Retinal pigment epithelial cell (primary cell): ENCODE measurements around the gene SATL1.

ENCODE experiments used
- DNase-seq: peaks from one replicate; pipeline ENCODE4 v3.0.0-alpha.2; 2010; ENCODE audit warnings: low read depth
- H3K4me3 ChIP-seq: 2 replicates; pipeline ENCODE4 v1.5.1; 2011; ENCODE audit warnings: mild to moderate bottlenecking, low read length, control low read depth, moderate library complexity
- TF ChIP-seq, protein P1 (sequence below): conservative IDR thresholded peaks from 2 replicates; pipeline ENCODE4 v1.5.1; 2011; ENCODE audit warnings: low read depth, low read length, control low read depth, inconsistent platforms

The SATL1 gene

DNA sequence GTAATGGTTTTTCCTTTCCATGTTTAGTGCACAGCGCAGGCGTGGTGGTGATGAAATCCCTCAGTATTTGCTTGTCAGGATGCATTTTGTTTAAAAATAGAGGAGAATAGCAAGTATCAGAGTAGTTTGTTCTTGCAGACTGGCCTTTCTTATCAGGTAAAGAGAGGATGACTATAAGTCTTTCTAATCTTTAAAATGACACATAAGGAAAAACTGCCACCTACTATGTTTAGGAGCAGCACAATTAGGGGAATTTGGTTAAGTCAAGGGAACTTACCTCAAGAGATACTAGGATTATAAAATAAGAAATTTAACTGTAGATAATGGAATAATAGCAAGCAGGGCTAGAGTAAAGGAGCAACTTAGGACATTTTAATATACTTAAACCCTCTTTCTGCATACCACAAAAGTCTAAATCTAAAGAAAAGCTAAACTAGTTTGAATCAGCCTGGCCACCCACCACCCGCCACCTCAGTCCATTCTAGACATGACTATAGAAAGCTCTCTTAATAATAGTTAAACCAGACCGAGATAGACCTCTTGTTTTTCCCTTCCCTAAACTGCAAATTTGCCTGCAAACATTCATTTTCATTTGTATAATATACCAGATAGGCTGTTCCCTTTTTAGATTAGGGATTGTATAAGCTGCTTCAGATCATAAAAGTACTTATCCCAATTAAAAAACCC, 177.9 kb downstream of the SATL1 start:
- no peak overlapping the region for H3K4me3 ChIP-seq
- TF ChIP-seq, protein P1, sequence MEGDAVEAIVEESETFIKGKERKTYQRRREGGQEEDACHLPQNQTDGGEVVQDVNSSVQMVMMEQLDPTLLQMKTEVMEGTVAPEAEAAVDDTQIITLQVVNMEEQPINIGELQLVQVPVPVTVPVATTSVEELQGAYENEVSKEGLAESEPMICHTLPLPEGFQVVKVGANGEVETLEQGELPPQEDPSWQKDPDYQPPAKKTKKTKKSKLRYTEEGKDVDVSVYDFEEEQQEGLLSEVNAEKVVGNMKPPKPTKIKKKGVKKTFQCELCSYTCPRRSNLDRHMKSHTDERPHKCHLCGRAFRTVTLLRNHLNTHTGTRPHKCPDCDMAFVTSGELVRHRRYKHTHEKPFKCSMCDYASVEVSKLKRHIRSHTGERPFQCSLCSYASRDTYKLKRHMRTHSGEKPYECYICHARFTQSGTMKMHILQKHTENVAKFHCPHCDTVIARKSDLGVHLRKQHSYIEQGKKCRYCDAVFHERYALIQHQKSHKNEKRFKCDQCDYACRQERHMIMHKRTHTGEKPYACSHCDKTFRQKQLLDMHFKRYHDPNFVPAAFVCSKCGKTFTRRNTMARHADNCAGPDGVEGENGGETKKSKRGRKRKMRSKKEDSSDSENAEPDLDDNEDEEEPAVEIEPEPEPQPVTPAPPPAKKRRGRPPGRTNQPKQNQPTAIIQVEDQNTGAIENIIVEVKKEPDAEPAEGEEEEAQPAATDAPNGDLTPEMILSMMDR: no peak
- no peak for DNase-seq

DNA sequence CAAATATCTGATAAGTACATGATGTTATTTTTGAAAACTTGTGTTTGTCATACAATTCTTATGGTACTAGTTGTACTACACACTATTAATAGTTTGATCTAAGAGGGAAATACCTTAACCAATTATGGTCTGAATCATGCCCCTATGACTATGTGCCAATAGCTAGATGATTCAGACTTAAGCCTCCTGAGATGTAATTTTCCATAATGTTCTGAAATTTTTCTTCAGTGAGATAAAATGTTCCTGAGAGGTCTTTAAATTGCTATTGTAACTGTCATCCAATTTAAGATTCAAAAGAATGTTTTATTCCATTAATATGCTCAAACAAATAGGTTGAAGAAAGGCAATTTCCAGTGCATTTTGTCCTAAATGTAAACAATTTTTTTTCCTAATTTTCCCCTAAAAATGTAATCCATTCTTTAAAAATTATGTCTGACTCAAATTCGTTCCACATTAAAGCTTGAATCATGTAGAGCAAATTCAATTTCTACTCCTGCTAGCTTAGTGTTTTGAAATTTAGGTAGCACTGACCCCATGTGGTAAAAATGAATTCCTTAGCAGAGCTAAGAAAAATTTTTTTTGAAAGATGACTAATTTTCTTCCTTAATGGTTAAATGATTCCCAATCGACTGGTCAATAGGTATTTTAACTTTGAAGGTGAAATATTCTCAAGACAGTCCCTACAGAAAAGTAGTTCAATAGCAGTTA, 190.8 kb downstream of the SATL1 start:
- H3K4me3 ChIP-seq: no peak overlapping the region
- DNase-seq: peak; percentile 75
- TF ChIP-seq, protein P1: peak; percentile 36

DNA sequence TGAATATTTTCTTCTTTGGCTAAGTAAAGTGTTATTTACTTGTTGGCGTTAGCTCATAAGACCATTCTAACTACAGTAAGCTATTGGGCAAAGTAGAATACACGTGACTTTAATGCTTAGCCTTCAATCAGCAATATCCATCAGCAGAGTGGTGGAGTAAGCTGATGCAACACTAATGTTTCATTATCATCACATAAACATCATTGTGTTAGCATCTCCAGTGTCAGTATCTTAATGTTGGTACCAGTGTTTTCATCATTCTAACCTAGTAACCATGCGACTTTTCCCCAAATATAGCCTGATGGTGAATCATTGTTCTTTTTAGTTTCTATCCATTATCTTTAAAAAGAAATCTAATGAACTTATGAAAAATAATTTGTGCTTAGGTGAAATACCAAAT, 191.4 kb downstream of the SATL1 start:
- TF ChIP-seq, protein P1: no peak
- DNase-seq: peak; percentile 17
- no peak overlapping the region for H3K4me3 ChIP-seq

DNA sequence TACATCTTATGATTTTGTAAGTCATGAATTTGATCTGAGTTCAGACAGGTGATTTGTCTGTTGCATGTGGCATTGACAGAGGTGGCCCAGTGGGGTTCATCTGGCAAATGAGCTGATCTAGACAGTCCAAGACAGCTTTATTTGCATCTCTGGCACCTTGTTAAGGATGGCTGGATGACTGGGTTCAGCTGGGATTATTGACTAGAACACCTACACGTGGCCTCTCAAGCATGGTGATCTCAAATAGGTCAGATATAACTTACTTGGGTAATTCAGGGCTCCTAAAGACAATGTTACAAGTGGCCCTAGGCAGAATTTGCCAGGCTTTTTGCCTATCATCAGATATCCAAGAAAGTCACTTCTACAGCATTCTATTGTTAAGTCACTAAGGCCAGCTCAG, 192.0 kb downstream of the SATL1 start:
- no peak overlapping the region for H3K4me3 ChIP-seq
- DNase-seq: no peak
- TF ChIP-seq, protein P1: no peak
